Fibroblast of gingiva (primary cell): ENCODE results near the gene HIVEP3.

ENCODE experiments used
- DNase-seq: peaks from one replicate; pipeline ENCODE4 v3.0.0-alpha.2; 2011; ENCODE audit warnings: low read depth

The HIVEP3 gene

GRCh38 chr1:41582004-41582325 is 336.8 kb downstream of the HIVEP3 start:
- no peak for DNase-seq

- no peak for DNase-seq
Measured at GRCh38 chr1:41581216-41582003, 337.3 kb downstream of the HIVEP3 start.

GRCh38 chr1:41580520-41581172 is 338.1 kb downstream of the HIVEP3 start:
- DNase-seq = no peak

GRCh38 chr1:41580021-41580420 is 338.7 kb downstream of the HIVEP3 start:
- no peak for DNase-seq

- peak; percentile 16 for DNase-seq
Measured at GRCh38 chr1:41578712-41579335, 339.9 kb downstream of the HIVEP3 start.

GRCh38 chr1:41576620-41577019 is 342.1 kb downstream of the HIVEP3 start:
- DNase-seq = no peak

GRCh38 chr1:41576206-41576605 is 342.5 kb downstream of the HIVEP3 start:
- no peak for DNase-seq

- DNase-seq = no peak
Measured at GRCh38 chr1:41574842-41575241, 343.9 kb downstream of the HIVEP3 start.

GRCh38 chr1:41573785-41574713 is 344.7 kb downstream of the HIVEP3 start:
- peak; percentile 76 for DNase-seq

- no peak for DNase-seq
Measured at GRCh38 chr1:41573194-41573593, 345.5 kb downstream of the HIVEP3 start.

- no peak for DNase-seq
Measured at GRCh38 chr1:41572224-41572623, 346.5 kb downstream of the HIVEP3 start.

GRCh38 chr1:41571041-41571440 is 347.7 kb downstream of the HIVEP3 start:
- DNase-seq = no peak

GRCh38 chr1:41568204-41568603 is 350.5 kb downstream of the HIVEP3 start:
- no peak for DNase-seq

- DNase-seq = no peak
Measured at GRCh38 chr1:41566969-41567368, 351.8 kb downstream of the HIVEP3 start.

GRCh38 chr1:41566274-41566885 is 352.3 kb downstream of the HIVEP3 start:
- DNase-seq = no peak

- DNase-seq = no peak
Measured at GRCh38 chr1:41564741-41565475, 353.8 kb downstream of the HIVEP3 start.

- no peak for DNase-seq
Measured at GRCh38 chr1:41562328-41562727, 356.4 kb downstream of the HIVEP3 start.

GRCh38 chr1:41560931-41561330 is 357.8 kb downstream of the HIVEP3 start:
- DNase-seq = no peak

- no peak for DNase-seq
Measured at GRCh38 chr1:41560496-41560895, 358.2 kb downstream of the HIVEP3 start.

GRCh38 chr1:41559331-41559730 is 359.4 kb downstream of the HIVEP3 start:
- DNase-seq = no peak

GRCh38 chr1:41558761-41559171 is 360.0 kb downstream of the HIVEP3 start:
- DNase-seq = no peak
